GM21526 (cell line): Measurements from ENCODE around the gene EPHB1.

Experiments used
- ATAC-seq: cut with Tn5 transposase; IDR thresholded peaks from one replicate; pipeline ENCODE4 v1.9.1; 2021; ENCODE audit warnings: moderate library complexity; ENCODE audit not compliant: unreplicated experiment, low FRiP score

EPHB1 gene

GRCh38 chr3:135068011-135068410 lies 273.0 kb downstream of the EPHB1 start:
- no peak for ATAC-seq

- ATAC-seq: no peak
Observed at GRCh38 chr3:135069406-135069805, 274.3 kb downstream of the EPHB1 start.

- ATAC-seq: no peak
Observed at GRCh38 chr3:135071483-135071882, 276.4 kb downstream of the EPHB1 start.

- no peak for ATAC-seq
Observed at GRCh38 chr3:135072431-135072830, 277.4 kb downstream of the EPHB1 start.

GRCh38 chr3:135075157-135075556 lies 280.1 kb downstream of the EPHB1 start:
- ATAC-seq: no peak

GRCh38 chr3:135076341-135076740 lies 281.3 kb downstream of the EPHB1 start:
- ATAC-seq: no peak

GRCh38 chr3:135077186-135077585 lies 282.1 kb downstream of the EPHB1 start:
- no peak for ATAC-seq

- ATAC-seq: no peak
Observed at GRCh38 chr3:135078283-135078682, 283.2 kb downstream of the EPHB1 start.

GRCh38 chr3:135079095-135079494 lies 284.0 kb downstream of the EPHB1 start:
- ATAC-seq: no peak

GRCh38 chr3:135081451-135081850 lies 286.4 kb downstream of the EPHB1 start:
- no peak for ATAC-seq

- ATAC-seq: no peak
Observed at GRCh38 chr3:135081856-135082434, 286.9 kb downstream of the EPHB1 start.

GRCh38 chr3:135082706-135083105 lies 287.6 kb downstream of the EPHB1 start:
- no peak for ATAC-seq

GRCh38 chr3:135083179-135083578 lies 288.1 kb downstream of the EPHB1 start:
- no peak for ATAC-seq

- no peak for ATAC-seq
Observed at GRCh38 chr3:135083756-135084155, 288.7 kb downstream of the EPHB1 start.

GRCh38 chr3:135084405-135084804 lies 289.3 kb downstream of the EPHB1 start:
- no peak for ATAC-seq

- ATAC-seq: no peak
Observed at GRCh38 chr3:135084976-135085375, 289.9 kb downstream of the EPHB1 start.

- no peak for ATAC-seq
Observed at GRCh38 chr3:135085652-135086436, 290.8 kb downstream of the EPHB1 start.

GRCh38 chr3:135087782-135088181 lies 292.7 kb downstream of the EPHB1 start:
- no peak for ATAC-seq

- no peak for ATAC-seq
Observed at GRCh38 chr3:135089451-135089850, 294.4 kb downstream of the EPHB1 start.

GRCh38 chr3:135090020-135090717 lies 295.1 kb downstream of the EPHB1 start:
- ATAC-seq: no peak

- no peak for ATAC-seq
Observed at GRCh38 chr3:135091946-135092345, 296.9 kb downstream of the EPHB1 start.

- ATAC-seq: no peak
Observed at GRCh38 chr3:135093121-135093520, 298.1 kb downstream of the EPHB1 start.
